Stimulated activated CD4-positive, alpha-beta T cell treated with anti-CD3 and anti-CD28 coated beads, Interleukin-12 subunit alpha, Interleukin-12 subunit beta, amount 100 ng/mL, for 4 hours (primary cell): ENCODE results near the gene SPATA33.
"Not testable (repeated sequence)": the region's sequence is repeated elsewhere in the genome, so short reads cannot be mapped to it uniquely, and the experiment has no call there.

ENCODE experiments used
- DNase-seq: peaks from one replicate; pipeline ENCODE4 v3.0.0-alpha.2; 2020

SPATA33 gene

GRCh38 chr16:89695086-89695874, 37.6 kb downstream of the SPATA33 start:
- DNase-seq, result no peak

GRCh38 chr16:89695875-89696669, 38.4 kb downstream of the SPATA33 start:
- DNase-seq, result no peak

- DNase-seq, result no peak
Measured at GRCh38 chr16:89696670-89697128, 39.1 kb downstream of the SPATA33 start.

- DNase-seq, result no peak
Measured at GRCh38 chr16:89697161-89697615, 39.6 kb downstream of the SPATA33 start.

GRCh38 chr16:89697616-89698331, 40.1 kb downstream of the SPATA33 start:
- no peak for DNase-seq

GRCh38 chr16:89698717-89699116, 41.1 kb downstream of the SPATA33 start:
- DNase-seq, result not testable (repeated sequence)

GRCh38 chr16:89699629-89700099, 42.0 kb downstream of the SPATA33 start:
- DNase-seq, result not testable (repeated sequence)

GRCh38 chr16:89700100-89700648, 42.5 kb downstream of the SPATA33 start:
- DNase-seq, result peak; percentile 99

- DNase-seq, result no peak
Measured at GRCh38 chr16:89700649-89701424, 43.2 kb downstream of the SPATA33 start.

GRCh38 chr16:89701425-89702406, 44.1 kb downstream of the SPATA33 start, which contains the start of gene SPATA2L:
SPATA2L (minus strand) TSS chr16:89701705; CDS start chr16:89701232, 473 bp downstream.
- peak; percentile 96 for DNase-seq

GRCh38 chr16:89704281-89704680, 46.6 kb downstream of the SPATA33 start:
- DNase-seq, result no peak

- no peak for DNase-seq
Measured at GRCh38 chr16:89705006-89705405, 47.4 kb downstream of the SPATA33 start.

- DNase-seq, result no peak
Measured at GRCh38 chr16:89706518-89707260, 49.1 kb downstream of the SPATA33 start.

- no peak for DNase-seq
Measured at GRCh38 chr16:89707695-89708094, 50.1 kb downstream of the SPATA33 start.

GRCh38 chr16:89708481-89708931, 50.9 kb downstream of the SPATA33 start:
- no peak for DNase-seq

GRCh38 chr16:89709166-89709565, 51.5 kb downstream of the SPATA33 start:
- DNase-seq, result no peak

- no peak for DNase-seq
Measured at GRCh38 chr16:89709716-89710432, 52.2 kb downstream of the SPATA33 start.

- DNase-seq, result no peak
Measured at GRCh38 chr16:89710709-89711564, 53.3 kb downstream of the SPATA33 start.
